Parathyroid adenoma (tissue), 2 donors: ENCODE measurements around the gene PRPF8.
A peak's percentile ranks its signal among the peaks of the same experiment; 100 is the strongest.

Experiments used
- H2AFZ ChIP-seq: fragments of 300-600 bp; sonication (generic); one replicate; pipeline ENCODE4 v1.7.0; 2017; ENCODE audit warnings: antibody characterized with exemption, mild to moderate bottlenecking
- H3K27ac ChIP-seq: fragments of 300-600 bp; sonication (generic); one replicate; pipeline ENCODE4 v1.7.0; 2017
- H3K27me3 ChIP-seq: fragments of 300-600 bp; sonication (generic); one replicate; pipeline ENCODE4 v1.7.0; 2017; ENCODE audit warnings: low read length; ENCODE audit not compliant: control insufficient read depth, insufficient read depth
- H3K36me3 ChIP-seq: fragments of 300-600 bp; sonication (generic); one replicate; pipeline ENCODE4 v1.7.0; 2017; ENCODE audit warnings: low read length; ENCODE audit not compliant: control insufficient read depth, insufficient read depth
- H3K4me1 ChIP-seq: fragments of 300-600 bp; sonication (generic); one replicate; pipeline ENCODE4 v1.7.0; 2017; ENCODE audit warnings: control low read depth
- H3K4me2 ChIP-seq: fragments of 300-600 bp; sonication (generic); one replicate; pipeline ENCODE4 v1.7.0; 2017; ENCODE audit warnings: low read length
- H3K4me3 ChIP-seq: fragments of 300-600 bp; sonication (generic); one replicate; pipeline ENCODE4 v1.7.0; 2017; ENCODE audit warnings: low read depth, low read length
- H3K79me2 ChIP-seq: fragments of 300-600 bp; sonication (generic); one replicate; pipeline ENCODE4 v1.7.0; 2017; ENCODE audit warnings: control low read depth
- H3K9ac ChIP-seq: fragments of 300-600 bp; sonication (generic); one replicate; pipeline ENCODE4 v1.7.0; 2017; ENCODE audit warnings: mild to moderate bottlenecking
- H3K9me3 ChIP-seq: fragments of 300-600 bp; sonication (generic); one replicate; pipeline ENCODE4 v1.7.0; 2017; ENCODE audit warnings: low read length; ENCODE audit not compliant: control insufficient read depth
- TF ChIP-seq, protein P1 (sequence below): fragments of 300-600 bp; sonication (generic); IDR thresholded peaks from one replicate; pipeline ENCODE4 v1.7.0; 2017; ENCODE audit warnings: antibody characterized with exemption, mild to moderate bottlenecking
- donor health status: primary hyperparathyroidism.

Gene PRPF8

DNA sequence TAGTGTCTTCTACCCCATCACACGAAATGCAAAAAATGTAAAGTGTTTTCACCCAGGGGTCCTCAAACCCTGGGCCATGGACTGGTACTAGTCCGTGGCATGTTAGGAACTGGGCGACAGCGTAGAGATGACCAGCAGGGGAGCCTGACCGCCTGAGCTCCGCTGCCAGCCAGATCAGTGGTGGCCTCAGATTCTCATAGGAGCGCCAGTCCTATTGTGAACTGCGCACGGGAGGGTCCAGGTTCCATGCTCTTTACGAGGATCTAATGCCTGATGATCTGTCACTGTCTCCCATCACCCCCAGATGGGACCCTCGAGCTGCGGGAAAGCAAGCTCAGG is 43.6 kb downstream of the PRPF8 start:
- no peak overlapping the region for H3K4me2 ChIP-seq
- H3K36me3 ChIP-seq: no peaks in the 10 kb centered on the region
- no peak overlapping the region for H3K9ac ChIP-seq
- TF ChIP-seq, protein P1, sequence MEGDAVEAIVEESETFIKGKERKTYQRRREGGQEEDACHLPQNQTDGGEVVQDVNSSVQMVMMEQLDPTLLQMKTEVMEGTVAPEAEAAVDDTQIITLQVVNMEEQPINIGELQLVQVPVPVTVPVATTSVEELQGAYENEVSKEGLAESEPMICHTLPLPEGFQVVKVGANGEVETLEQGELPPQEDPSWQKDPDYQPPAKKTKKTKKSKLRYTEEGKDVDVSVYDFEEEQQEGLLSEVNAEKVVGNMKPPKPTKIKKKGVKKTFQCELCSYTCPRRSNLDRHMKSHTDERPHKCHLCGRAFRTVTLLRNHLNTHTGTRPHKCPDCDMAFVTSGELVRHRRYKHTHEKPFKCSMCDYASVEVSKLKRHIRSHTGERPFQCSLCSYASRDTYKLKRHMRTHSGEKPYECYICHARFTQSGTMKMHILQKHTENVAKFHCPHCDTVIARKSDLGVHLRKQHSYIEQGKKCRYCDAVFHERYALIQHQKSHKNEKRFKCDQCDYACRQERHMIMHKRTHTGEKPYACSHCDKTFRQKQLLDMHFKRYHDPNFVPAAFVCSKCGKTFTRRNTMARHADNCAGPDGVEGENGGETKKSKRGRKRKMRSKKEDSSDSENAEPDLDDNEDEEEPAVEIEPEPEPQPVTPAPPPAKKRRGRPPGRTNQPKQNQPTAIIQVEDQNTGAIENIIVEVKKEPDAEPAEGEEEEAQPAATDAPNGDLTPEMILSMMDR: no peak
- H3K27ac ChIP-seq: peak overlapping the region; percentile 87
- H2AFZ ChIP-seq: no peak overlapping the region
- H3K4me1 ChIP-seq: peaks cover 34% of the 10 kb centered on the region
- H3K4me3 ChIP-seq: no peak overlapping the region
- H3K9me3 ChIP-seq: no peaks in the 10 kb centered on the region
- no peaks in the 10 kb centered on the region for H3K27me3 ChIP-seq
- no peaks in the 10 kb centered on the region for H3K79me2 ChIP-seq

DNA sequence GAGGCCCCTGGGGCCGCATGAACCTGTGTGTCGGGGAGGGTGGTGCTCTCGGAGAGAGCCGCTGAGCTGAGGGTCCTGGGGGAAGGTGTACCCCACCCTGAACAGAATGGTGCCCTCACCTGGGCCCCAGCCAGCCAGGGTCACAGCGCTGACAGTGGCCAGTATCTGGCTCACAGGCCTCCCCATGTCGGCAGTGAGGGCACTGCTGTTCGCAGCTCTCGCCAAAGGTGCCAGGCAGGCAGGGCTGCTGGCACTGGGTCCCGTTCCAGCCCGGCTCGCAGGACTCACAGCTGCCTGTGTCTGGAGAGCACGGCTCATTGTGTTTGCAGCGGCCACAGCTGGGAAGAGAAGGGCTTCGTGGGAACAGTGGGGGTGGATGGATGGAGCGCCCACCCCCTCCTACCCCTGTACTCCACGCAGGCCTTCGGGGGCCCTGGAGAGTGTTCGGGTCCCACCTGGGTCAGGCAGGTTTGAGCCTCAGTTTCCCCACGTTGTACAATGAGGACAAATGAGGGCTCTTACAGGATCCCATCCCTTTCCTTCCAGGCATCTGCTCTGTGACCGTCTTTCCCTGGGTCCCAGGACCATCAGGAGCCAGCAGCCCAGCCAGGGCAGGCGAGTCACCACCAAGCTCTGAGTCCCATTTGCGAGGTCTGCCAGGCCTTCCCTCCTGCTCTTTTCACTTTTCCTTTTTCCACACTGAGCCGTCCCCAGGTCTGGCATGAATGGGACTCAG is 44.2 kb downstream of the PRPF8 start:
- Histone ChIP-seq H2AFZ (peak overlapping the region; percentile 86), H3K4me3 (no peak overlapping the region), H3K79me2 (no peaks in the 10 kb centered on the region), H3K4me1 (peaks cover 34% of the 10 kb centered on the region), H3K27ac (peak overlapping the region; percentile 87), H3K9me3 (no peaks in the 10 kb centered on the region), H3K9ac (no peak overlapping the region), H3K27me3 (no peaks in the 10 kb centered on the region), H3K4me2 (no peak overlapping the region), H3K36me3 (no peaks in the 10 kb centered on the region)
- TF ChIP-seq, protein P1: no peak

DNA sequence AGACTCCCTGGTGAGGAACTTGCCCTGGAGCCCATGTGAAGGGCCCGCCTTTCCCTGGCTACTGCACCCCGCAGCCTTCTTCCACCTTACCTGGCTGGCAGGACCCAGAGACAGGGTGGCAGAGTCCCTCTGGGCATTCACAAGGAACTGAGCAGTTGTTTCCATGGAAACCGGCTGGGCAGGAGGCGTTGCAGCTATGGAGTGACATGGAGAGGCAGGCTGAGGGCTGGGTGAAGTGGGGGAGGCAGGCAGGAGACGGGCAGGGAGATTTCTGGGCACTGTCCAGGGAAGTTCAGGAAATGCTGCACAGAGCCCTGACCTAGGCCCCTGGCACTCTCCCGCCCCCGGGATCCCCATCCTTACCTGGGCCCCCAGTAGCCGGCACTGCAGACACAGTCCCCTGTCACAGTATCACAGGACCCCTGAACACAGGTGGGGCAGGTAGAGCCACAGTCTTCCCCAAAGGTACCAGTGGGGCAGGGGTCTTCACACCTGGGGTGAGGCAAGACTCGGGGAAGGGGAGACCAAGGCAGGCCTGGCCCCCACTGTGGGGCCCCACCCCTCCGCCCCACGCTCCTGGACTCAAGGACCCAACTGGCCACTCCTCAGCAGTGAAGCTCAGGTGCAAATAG is 45.0 kb downstream of the PRPF8 start:
- Histone ChIP-seq H3K9ac (no peak overlapping the region), H3K9me3 (no peaks in the 10 kb centered on the region), H3K36me3 (no peaks in the 10 kb centered on the region), H2AFZ (peak overlapping the region; percentile 86), H3K79me2 (no peaks in the 10 kb centered on the region), H3K4me1 (peaks cover 34% of the 10 kb centered on the region), H3K27ac (peak overlapping the region; percentile 87), H3K4me2 (no peak overlapping the region), H3K27me3 (no peaks in the 10 kb centered on the region), H3K4me3 (no peak overlapping the region)
- TF ChIP-seq, protein P1: no peak

DNA sequence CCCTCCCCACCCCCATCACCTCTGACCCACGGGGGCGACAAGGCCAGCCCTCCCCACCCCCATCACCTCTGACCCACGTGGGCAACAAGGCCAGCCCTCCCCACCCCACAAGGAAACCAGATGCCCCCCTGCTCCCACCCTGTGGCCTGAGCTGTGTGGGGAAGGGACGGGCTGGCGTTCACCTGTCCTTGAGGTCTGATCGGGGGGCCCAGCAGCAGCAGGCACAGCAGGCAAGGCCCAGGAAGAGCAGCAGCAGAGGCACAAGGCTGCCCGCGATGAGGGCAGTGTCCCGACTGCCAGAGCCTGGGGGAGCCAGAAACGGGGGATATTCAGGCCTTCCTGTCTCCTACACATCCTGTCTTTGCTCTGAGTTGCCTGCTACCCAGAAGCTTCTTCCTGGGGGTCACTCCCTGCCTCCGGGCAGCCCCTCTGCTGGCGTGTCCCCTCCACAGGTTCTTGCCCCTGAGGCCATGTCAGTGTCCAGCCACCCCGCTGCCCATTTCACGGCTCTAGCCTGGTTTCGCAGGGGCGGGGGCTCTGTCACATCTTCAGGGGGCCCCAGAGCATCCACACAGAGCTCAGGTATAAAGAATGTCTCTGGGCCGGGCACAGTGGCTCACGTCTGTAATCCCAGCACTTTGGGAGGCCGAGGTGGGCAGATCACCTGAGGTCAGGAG is 45.9 kb downstream of the PRPF8 start:
- peaks cover 32% of the 10 kb centered on the region for H3K4me1 ChIP-seq
- H3K9me3 ChIP-seq: no peaks in the 10 kb centered on the region
- no peaks in the 10 kb centered on the region for H3K36me3 ChIP-seq
- no peaks in the 10 kb centered on the region for H3K79me2 ChIP-seq
- H3K27me3 ChIP-seq: no peaks in the 10 kb centered on the region
- TF ChIP-seq, protein P1: no peak
- H3K9ac ChIP-seq: no peak overlapping the region
- H2AFZ ChIP-seq: peak overlapping the region; percentile 86
- peak overlapping the region; percentile 87 for H3K27ac ChIP-seq
- no peak overlapping the region for H3K4me2 ChIP-seq
- H3K4me3 ChIP-seq: no peak overlapping the region
